SK-N-SH (cell line): ENCODE data around the gene ROBO3. TPM values are rescaled to one million over a fixed set of nuclear protein-coding genes. Genes with fewer than 3 reads are reported as not detected.

ENCODE experiments used
- CTCF ChIA-PET: fragments of 300-600, 350-600 bp; formaldehyde crosslinking; extraction: SDS; loops from one replicate; lab custom pipeline; 2021; lab: Yijun Ruan, JAX
- POLR2A ChIA-PET: fragments of 350-600 bp; sonication (Branson Sonifier 250); formaldehyde crosslinking; extraction: SDS; loops from one replicate; lab custom pipeline; 2020; ENCODE audit warnings: antibody characterized with exemption, inconsistent platforms; lab: Yijun Ruan, JAX
- DNase-seq: peaks from one replicate; pipeline ENCODE4 v3.0.0; 2012
- H2AFZ ChIP-seq: fragments of 200-600 bp; sonication (generic); 2 replicates; pipeline ENCODE4 v1.8.1; 2016; ENCODE audit warnings: antibody characterized with exemption, mild to moderate bottlenecking, low read depth
- H3F3A ChIP-seq: fragments of 200-600 bp; sonication (generic); replicated peaks from 2 replicates; pipeline ENCODE3; 2016; ENCODE audit warnings: antibody characterized with exemption, mild to moderate bottlenecking; ENCODE audit not compliant: insufficient read depth
- H3K27ac ChIP-seq, 2 experiments: fragments of 200-500 bp in 1 of 2; fragments of 200-600 bp in 1 of 2; sonication (Bioruptor generic) in 1 of 2; sonication (generic), shearing (Covaris generic) in 1 of 2; 2 replicates each; pipeline versions ENCODE4 v1.5.1 to v1.6.1; 2014 to 2016; ENCODE audit warnings: low read depth in 2 of 2, inconsistent platforms in 1 of 2, low read length in 1 of 2, mild to moderate bottlenecking in 1 of 2, mixed read lengths in 1 of 2
- H3K27me3 ChIP-seq: fragments of 200-600 bp; sonication (generic), shearing (Covaris generic); 2 replicates; pipeline ENCODE4 v1.6.1; 2016; ENCODE audit warnings: mixed run types; ENCODE audit not compliant: insufficient read depth
- H3K36me3 ChIP-seq, 2 experiments: fragments of 200-500 bp in 1 of 2; fragments of 200-600 bp in 1 of 2; sonication (Bioruptor generic) in 1 of 2; sonication (generic) in 1 of 2; replicated peaks in 1 of 2; 2 replicates each; pipeline versions ENCODE3 to v1.5.1; 2014 to 2016; ENCODE audit warnings: low read length in 1 of 2, mild to moderate bottlenecking in 1 of 2; ENCODE audit not compliant: insufficient read depth in 2 of 2, control insufficient read depth in 1 of 2
- H3K4me1 ChIP-seq, 2 experiments: fragments of 200-500 bp in 1 of 2; fragments of 200-600 bp in 1 of 2; sonication (Bioruptor generic) in 1 of 2; sonication (generic), shearing (Covaris generic) in 1 of 2; 2 replicates each; pipeline versions ENCODE4 v1.5.1 to v1.6.1; 2014 to 2016; ENCODE audit warnings: low read depth in 1 of 2, low read length in 1 of 2, mixed run types in 1 of 2; ENCODE audit not compliant: insufficient read depth in 2 of 2, control insufficient read depth in 1 of 2
- H3K4me2 ChIP-seq: fragments of 200-600 bp; sonication (generic), shearing (Covaris generic); 2 replicates; pipeline ENCODE4 v1.6.1; 2017; ENCODE audit warnings: mixed run types
- H3K4me3 ChIP-seq, 2 experiments: fragments of 200-500 bp in 1 of 2; fragments of 200-600 bp in 1 of 2; sonication (Bioruptor generic) in 1 of 2; sonication (generic), shearing (Covaris generic) in 1 of 2; 2 replicates each; pipeline versions ENCODE4 v1.5.1 to v1.8.1; 2014 to 2016; ENCODE audit warnings: low read depth in 2 of 2, inconsistent platforms in 1 of 2, low read length in 1 of 2, mild to moderate bottlenecking in 1 of 2, mixed read lengths in 1 of 2, moderate library complexity in 1 of 2
- H3K79me2 ChIP-seq: fragments of 200-600 bp; sonication (generic); 2 replicates; pipeline ENCODE4 v1.8.1; 2017; ENCODE audit warnings: mild to moderate bottlenecking; ENCODE audit not compliant: insufficient read depth
- H3K9ac ChIP-seq: fragments of 200-600 bp; sonication (generic); 2 replicates; pipeline ENCODE4 v1.6.1; 2017; ENCODE audit warnings: mixed run types
- H3K9me2 ChIP-seq: fragments of 200-600 bp; sonication (generic); 2 replicates; pipeline ENCODE4 v1.6.1; 2017; ENCODE audit warnings: mixed run types
- H3K9me3 ChIP-seq: fragments of 200-600 bp; sonication (generic); 2 replicates; pipeline ENCODE4 v1.6.1; 2017; ENCODE audit warnings: mixed run types, mild to moderate bottlenecking, moderate library complexity
- H4K20me1 ChIP-seq: fragments of 200-600 bp; sonication (generic); 2 replicates; pipeline ENCODE4 v1.6.1; 2017; ENCODE audit warnings: mild to moderate bottlenecking, mixed run types; ENCODE audit not compliant: insufficient read depth
- CHD2 ChIP-seq: fragments of 150-350 bp; IDR thresholded peaks from 2 replicates; pipeline ENCODE4 v1.6.1; 2018; ENCODE audit warnings: low read length; ENCODE audit not compliant: partially characterized antibody
- ELF1 ChIP-seq: IDR thresholded peaks from 2 replicates; pipeline ENCODE4 v1.4.0; 2012
- EP300 ChIP-seq, 2 experiments: IDR thresholded peaks; 2 replicates each; pipeline versions ENCODE4 v1.4.0 to v1.6.1; 2012; ENCODE audit warnings: borderline replicate concordance in 1 of 2, low read depth in 1 of 2, low read length in 1 of 2
- EZH2phosphoT487 ChIP-seq: fragments of 200-600 bp; sonication (generic); IDR thresholded peaks from 2 replicates; pipeline ENCODE4 v1.6.1; 2017; ENCODE audit warnings: low read depth, mixed run types, mild to moderate bottlenecking, antibody characterized with exemption, moderate library complexity, borderline replicate concordance
- GABPA ChIP-seq: IDR thresholded peaks from 2 replicates; pipeline ENCODE4 v1.4.0; 2012; ENCODE audit warnings: low read depth, mild to moderate bottlenecking
- PBX3 ChIP-seq: IDR thresholded peaks from 2 replicates; pipeline ENCODE4; 2012
- POLR2AphosphoS5 ChIP-seq: IDR thresholded peaks from 2 replicates; pipeline ENCODE4 v1.6.1; 2012; ENCODE audit warnings: low read depth, low read length
- REST ChIP-seq: IDR thresholded peaks from 2 replicates; pipeline ENCODE4 v1.6.1; 2012; ENCODE audit warnings: mild to moderate bottlenecking, low read depth, low read length, moderate library complexity
- RFX5 ChIP-seq: IDR thresholded peaks from 2 replicates; pipeline ENCODE4 v1.6.1; 2012; ENCODE audit warnings: mild to moderate bottlenecking, improper control_type of control experiment, low read length
- TCF12 ChIP-seq: IDR thresholded peaks from 2 replicates; pipeline ENCODE4 v1.4.0; 2012
- TEAD4 ChIP-seq: IDR thresholded peaks from 2 replicates; pipeline ENCODE4 v1.4.0; 2012; ENCODE audit warnings: mild to moderate bottlenecking, borderline replicate concordance; ENCODE audit not compliant: insufficient read depth
- YY1 ChIP-seq: IDR thresholded peaks from 2 replicates; pipeline ENCODE4 v1.4.0; 2012; ENCODE audit warnings: low read depth, mild to moderate bottlenecking
- WGBS: methylation state at CpG from one replicate; pipeline ENCODE4 v1.1.6; 2017; ENCODE audit warnings: low lambda C conversion rate; 5-methylcytosine and 5-hydroxymethylcytosine counted together
- polyA plus RNA-seq, 3 experiments: library from polyadenylated mRNA; depleted of rRNA; stranded (reverse); fragments of >200 nt; gene quantifications; 2 replicates each; pipeline ENCODE4 v1.2.3, GENCODE V29; 2012
- TF ChIP-seq, protein P1 (sequence below): fragments of 150-350 bp; IDR thresholded peaks from 2 replicates; pipeline ENCODE4 v1.6.1; 2016; ENCODE audit warnings: mild to moderate bottlenecking, low read depth, low read length
- TF ChIP-seq, protein P2 (sequence below): fragments of 200-600 bp; sonication (generic); IDR thresholded peaks from 2 replicates; pipeline ENCODE4 v1.6.1; 2017; ENCODE audit warnings: antibody characterized with exemption, mild to moderate bottlenecking, moderate library complexity
- TF ChIP-seq, protein P3 (sequence below): IDR thresholded peaks from 2 replicates; pipeline ENCODE4 v1.4.0; 2012; ENCODE audit warnings: low read depth, borderline replicate concordance

The ROBO3 gene
- polyA plus RNA-seq, 1 of the 3 experiments (the other 2 are of a cell fraction), result 59.8 TPM

GRCh38 chr11:124843616-124843910 is 21.7 kb upstream of the ROBO3 start:
- CTCF ChIA-PET, result interaction anchor here (0.8 to 17.8 kb wide), 5 partner anchors 8 to 174 kb away, joined by 3 to 220 read pairs (median 3); partner anchors contain the start of genes ROBO3, SIAE and SPA17
- POLR2A ChIA-PET, result interaction anchor here (0.9 to 1.1 kb wide), 2 partner anchors 43 kb away, joined by 3 read pairs; partner anchors contain the start of gene MSANTD2
- Histone ChIP-seq H4K20me1 (no peaks in the 10 kb centered on the region), H3K4me1 (peaks cover 0 to 12% of the 10 kb centered on the region in 2 experiments; a peak in 1 of 4 replicates), H3F3A (no peaks in the 10 kb centered on the region), H3K4me2 (no peak overlapping the region), H3K9me2 (no peaks in the 10 kb centered on the region), H3K36me3 (no peaks in the 10 kb centered on the region), H3K27me3 (peaks cover 44% of the 10 kb centered on the region; the same call in 1 of the 2 replicates), H3K4me3 (no peak overlapping the region), H3K9me3 (no peaks in the 10 kb centered on the region), H3K9ac (no peak overlapping the region), H2AFZ (no peak overlapping the region), H3K27ac (no peak overlapping the region), H3K79me2 (no peaks in the 10 kb centered on the region)
- DNase-seq, result no peak
- WGBS, result 64% methylated on average over 8 of the region's 8 CpGs
- TF ChIP-seq CHD2, result no peak
- no peak for TF ChIP-seq ELF1
- no peak for TF ChIP-seq EZH2phosphoT487
- TF ChIP-seq, protein P1, sequence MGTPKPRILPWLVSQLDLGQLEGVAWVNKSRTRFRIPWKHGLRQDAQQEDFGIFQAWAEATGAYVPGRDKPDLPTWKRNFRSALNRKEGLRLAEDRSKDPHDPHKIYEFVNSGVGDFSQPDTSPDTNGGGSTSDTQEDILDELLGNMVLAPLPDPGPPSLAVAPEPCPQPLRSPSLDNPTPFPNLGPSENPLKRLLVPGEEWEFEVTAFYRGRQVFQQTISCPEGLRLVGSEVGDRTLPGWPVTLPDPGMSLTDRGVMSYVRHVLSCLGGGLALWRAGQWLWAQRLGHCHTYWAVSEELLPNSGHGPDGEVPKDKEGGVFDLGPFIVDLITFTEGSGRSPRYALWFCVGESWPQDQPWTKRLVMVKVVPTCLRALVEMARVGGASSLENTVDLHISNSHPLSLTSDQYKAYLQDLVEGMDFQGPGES, result no peak
- TF ChIP-seq YY1, result no peak
- TF ChIP-seq PBX3, result no peak
- TF ChIP-seq TEAD4, result no peak
- TF ChIP-seq, protein P2, sequence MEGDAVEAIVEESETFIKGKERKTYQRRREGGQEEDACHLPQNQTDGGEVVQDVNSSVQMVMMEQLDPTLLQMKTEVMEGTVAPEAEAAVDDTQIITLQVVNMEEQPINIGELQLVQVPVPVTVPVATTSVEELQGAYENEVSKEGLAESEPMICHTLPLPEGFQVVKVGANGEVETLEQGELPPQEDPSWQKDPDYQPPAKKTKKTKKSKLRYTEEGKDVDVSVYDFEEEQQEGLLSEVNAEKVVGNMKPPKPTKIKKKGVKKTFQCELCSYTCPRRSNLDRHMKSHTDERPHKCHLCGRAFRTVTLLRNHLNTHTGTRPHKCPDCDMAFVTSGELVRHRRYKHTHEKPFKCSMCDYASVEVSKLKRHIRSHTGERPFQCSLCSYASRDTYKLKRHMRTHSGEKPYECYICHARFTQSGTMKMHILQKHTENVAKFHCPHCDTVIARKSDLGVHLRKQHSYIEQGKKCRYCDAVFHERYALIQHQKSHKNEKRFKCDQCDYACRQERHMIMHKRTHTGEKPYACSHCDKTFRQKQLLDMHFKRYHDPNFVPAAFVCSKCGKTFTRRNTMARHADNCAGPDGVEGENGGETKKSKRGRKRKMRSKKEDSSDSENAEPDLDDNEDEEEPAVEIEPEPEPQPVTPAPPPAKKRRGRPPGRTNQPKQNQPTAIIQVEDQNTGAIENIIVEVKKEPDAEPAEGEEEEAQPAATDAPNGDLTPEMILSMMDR, result no peak
- no peak for TF ChIP-seq GABPA
- no peak for TF ChIP-seq TCF12
- no peak for TF ChIP-seq REST
- TF ChIP-seq, protein P3, sequence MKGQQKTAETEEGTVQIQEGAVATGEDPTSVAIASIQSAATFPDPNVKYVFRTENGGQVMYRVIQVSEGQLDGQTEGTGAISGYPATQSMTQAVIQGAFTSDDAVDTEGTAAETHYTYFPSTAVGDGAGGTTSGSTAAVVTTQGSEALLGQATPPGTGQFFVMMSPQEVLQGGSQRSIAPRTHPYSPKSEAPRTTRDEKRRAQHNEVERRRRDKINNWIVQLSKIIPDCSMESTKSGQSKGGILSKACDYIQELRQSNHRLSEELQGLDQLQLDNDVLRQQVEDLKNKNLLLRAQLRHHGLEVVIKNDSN, result no peak
- no peak for TF ChIP-seq RFX5
- TF ChIP-seq POLR2AphosphoS5, result no peak
- TF ChIP-seq EP300 (IDR thresholded peaks at IDR 0.05; ENCODE audit: borderline replicate concordance in 1 of 2, low read depth in 1 of 2, low read length in 1 of 2), result no peak
